HCT116 (cell line): Measurements from ENCODE around the gene SPDL1. TPM values are rescaled to one million over a fixed set of nuclear protein-coding genes. Genes with fewer than 3 reads are reported as not detected.
A peak's percentile ranks its signal among the peaks of the same experiment; 100 is the strongest.

Experiments
- ATAC-seq: fragments of 200-7000 bp; cut with Tn5 transposase; 2 replicates; pipeline ENCODE4 v1.9.1; 2020; ENCODE audit warnings: mild to moderate bottlenecking, moderate library complexity
- BruUV-seq: library from RNA; stranded (reverse); fragments of 400-500 nt; replicated peaks from 2 replicates; lab custom pipeline; 2021; lab: Mats Ljungman, UMichigan
- CTCF ChIA-PET: fragments of 300-600 bp; sonication (Branson Sonifier 250); formaldehyde crosslinking; loops from one replicate; lab custom pipeline; 2021; ENCODE audit warnings: antibody characterized with exemption; lab: Charles Lee
- POLR2A ChIA-PET: fragments of 300-600, 350-600 bp; sonication (Branson Sonifier 250); formaldehyde crosslinking; loops from one replicate; lab custom pipeline; 2021; ENCODE audit warnings: antibody characterized with exemption; lab: Charles Lee
- RAD21 ChIA-PET, 2 experiments: fragments of 300-600 bp; sonication (Branson Sonifier 250); formaldehyde crosslinking; loops; one replicate each; lab custom pipeline; 2023; ENCODE audit warnings: low total read pairs in 2 of 2; ENCODE audit not compliant: uncharacterized antibody in 2 of 2, unreplicated experiment in 2 of 2, low non-redundant PET in 1 of 2; lab: Charles Lee
- DNase-seq: peaks from one replicate; pipeline ENCODE4 v3.0.0-alpha.2; 2010; ENCODE audit warnings: low read depth, low spot score
- H2AFZ ChIP-seq: fragments of 200-600 bp; shearing (Covaris generic), sonication (generic); 2 replicates; pipeline ENCODE4 v1.6.1; 2017; ENCODE audit warnings: low read depth, mixed run types, mixed read lengths, antibody characterized with exemption, low read length; ENCODE audit not compliant: poor library complexity, severe bottlenecking
- H3K27ac ChIP-seq: 2 replicates; pipeline ENCODE4 v1.5.1; 2012; ENCODE audit warnings: low read depth, low read length
- H3K27me3 ChIP-seq: fragments of 200-600 bp; sonication (generic); 2 replicates; pipeline ENCODE4 v1.6.1; 2016; ENCODE audit warnings: mixed run types, low read length, mixed read lengths; ENCODE audit not compliant: insufficient read depth
- H3K36me3 ChIP-seq, 2 experiments: fragments of 200-500 bp in 1 of 2; fragments of 200-600 bp in 1 of 2; sonication (Bioruptor generic) in 1 of 2; sonication (generic) in 1 of 2; 2 replicates each; pipeline versions ENCODE4 v1.5.1 to v1.6.1; 2014 to 2016; ENCODE audit warnings: low read length in 2 of 2, inconsistent platforms in 1 of 2, mixed read lengths in 1 of 2, mixed run types in 1 of 2; ENCODE audit not compliant: insufficient read depth in 2 of 2, control insufficient read depth in 1 of 2
- H3K4me1 ChIP-seq, 2 experiments: fragments of 200-600 bp in 1 of 2; sonication (generic) in 1 of 2; 2 replicates each; pipeline versions ENCODE4 v1.5.1 to v1.6.1; 2012 to 2017; ENCODE audit warnings: low read length in 2 of 2, inconsistent platforms in 1 of 2, mild to moderate bottlenecking in 1 of 2, mixed read lengths in 1 of 2, mixed run types in 1 of 2, moderate library complexity in 1 of 2; ENCODE audit not compliant: insufficient read depth in 2 of 2, control insufficient read depth in 1 of 2
- H3K4me2 ChIP-seq: fragments of 200-600 bp; sonication (generic); 2 replicates; pipeline ENCODE4 v1.6.1; 2017; ENCODE audit warnings: mixed run types, low read length, mixed read lengths
- H3K4me3 ChIP-seq, 2 experiments: fragments of 200-600 bp in 1 of 2; sonication (generic) in 1 of 2; replicated peaks in 1 of 2; 2 replicates each; pipeline ENCODE4 v1.5.1; 2011 to 2016; ENCODE audit warnings: low read length in 2 of 2, control low read depth in 1 of 2, low read depth in 1 of 2, mild to moderate bottlenecking in 1 of 2, mixed read lengths in 1 of 2, mixed run types in 1 of 2
- H3K79me2 ChIP-seq: fragments of 200-600 bp; sonication (generic); 2 replicates; pipeline ENCODE4 v1.6.1; 2017; ENCODE audit warnings: mild to moderate bottlenecking, mixed run types, low read length, moderate library complexity, mixed read lengths; ENCODE audit not compliant: insufficient read depth
- H3K9ac ChIP-seq: fragments of 200-600 bp; sonication (generic); 2 replicates; pipeline ENCODE4 v1.6.1; 2016; ENCODE audit warnings: low read length, mixed read lengths
- H3K9me2 ChIP-seq: fragments of 200-600 bp; sonication (generic), shearing (Covaris generic); 2 replicates; pipeline ENCODE4 v1.6.1; 2017; ENCODE audit warnings: mixed run types, mild to moderate bottlenecking, moderate library complexity; ENCODE audit not compliant: insufficient read depth
- H3K9me3 ChIP-seq, 2 experiments: fragments of 200-500 bp in 1 of 2; fragments of 200-600 bp in 1 of 2; sonication (Bioruptor generic) in 1 of 2; sonication (generic) in 1 of 2; 2 replicates each; pipeline ENCODE4 v1.6.1; 2014 to 2017; ENCODE audit warnings: low read length in 2 of 2, mixed read lengths in 2 of 2, inconsistent platforms in 1 of 2, low read depth in 1 of 2, mild to moderate bottlenecking in 1 of 2, mixed run types in 1 of 2, moderate library complexity in 1 of 2; ENCODE audit not compliant: control insufficient read depth in 1 of 2, insufficient read depth in 1 of 2
- H4K20me1 ChIP-seq: fragments of 200-600 bp; sonication (generic), shearing (Covaris generic); 2 replicates; pipeline ENCODE4 v1.6.1; 2017; ENCODE audit warnings: mixed run types, mild to moderate bottlenecking, moderate library complexity; ENCODE audit not compliant: insufficient read depth
- CTCF ChIP-seq, 3 experiments: fragments of 200-600 bp in 1 of 3; sonication (generic) in 1 of 3; IDR thresholded peaks in 2 of 3; conservative IDR thresholded peaks in 1 of 3; 2 replicates each; pipeline ENCODE4 v1.5.1; 2012 to 2017; ENCODE audit warnings: low read depth in 2 of 3, low read length in 2 of 3, antibody characterized with exemption in 1 of 3, borderline replicate concordance in 1 of 3, control low read depth in 1 of 3, mild to moderate bottlenecking in 1 of 3, mixed read lengths in 1 of 3, mixed run types in 1 of 3, moderate library complexity in 1 of 3; ENCODE audit not compliant: insufficient read depth in 1 of 3
- EGR1 ChIP-seq: IDR thresholded peaks from 2 replicates; pipeline ENCODE4 v1.6.1; 2012; ENCODE audit warnings: low read depth
- ELF1 ChIP-seq: IDR thresholded peaks from 2 replicates; pipeline ENCODE4 v1.6.1; 2012; ENCODE audit warnings: low read depth, borderline replicate concordance
- POLR2AphosphoS5 ChIP-seq: IDR thresholded peaks from 2 replicates; pipeline ENCODE4 v1.6.1; 2011; ENCODE audit warnings: mild to moderate bottlenecking, low read depth, low read length, moderate library complexity
- RAD21 ChIP-seq: IDR thresholded peaks from 2 replicates; pipeline ENCODE4 v1.6.1; 2012; ENCODE audit warnings: low read depth, mild to moderate bottlenecking
- YY1 ChIP-seq: IDR thresholded peaks from 2 replicates; pipeline ENCODE4 v1.6.1; 2011; ENCODE audit warnings: low read length, low read depth, moderate library complexity, mild to moderate bottlenecking; ENCODE audit not compliant: insufficient replicate concordance; ENCODE audit errors: extremely low read depth
- ZFX ChIP-seq: fragments of 450-650 bp; IDR thresholded peaks from 2 replicates; pipeline ENCODE4 v1.6.1; 2017
- intact Hi-C: fragments of 100-400 bp; cut with micrococcal nuclease; formaldehyde crosslinking; loops from 2 replicates; pipeline ENCODE4 v1.10.0; 2022
- total RNA-seq: library from RNA; stranded (reverse); gene quantifications from one replicate; pipeline ENCODE4 v1.2.1, GENCODE V29; 2021; ENCODE audit not compliant: unreplicated experiment

Gene SPDL1
- total RNA-seq, 1 experiment from 2014 or later, result 28.5 TPM

- no peaks in the 10 kb centered on the region for H3K36me3 ChIP-seq
- peaks cover 25% of the 10 kb centered on the region for H3K27me3 ChIP-seq
- H3K4me1 ChIP-seq, result peaks cover 0 to 16% of the 10 kb centered on the region in 2 experiments; a peak in 1 of 4 replicates
- intact Hi-C loops, result loop anchor here (1.0 to 5.0 kb wide), 3 partner anchors 315 to 1314 kb away; no protein-coding TSS in a partner anchor
- ChIA-PET CTCF (interaction anchor here (1.0 kb wide), 1 partner anchor 594 kb away, joined by 4 read pairs; no protein-coding TSS in a partner anchor), POLR2A (no interaction called here)
- no TSS peak for BruUV-seq
- no peaks in the 10 kb centered on the region for H3K9me2 ChIP-seq
- no peaks in the 10 kb centered on the region for H3K9me3 ChIP-seq
- H4K20me1 ChIP-seq, result no peaks in the 10 kb centered on the region; the same call in 1 of the 2 replicates
- H3K27ac ChIP-seq, result no peak overlapping the region
- H3K4me3 ChIP-seq, result no peak overlapping the region
- TF ChIP-seq RAD21 (peak; percentile 65), ELF1 (no peak), ZFX (no peak), CTCF (IDR thresholded peaks at IDR 0.05 in 2 of 3, conservative IDR thresholded peaks at IDR 0.05 in 1 of 3; ENCODE audit: borderline replicate concordance in 1 of 3, insufficient read depth in 1 of 3, low read depth in 2 of 3, low read length in 2 of 3) (peak; percentile 42 to 77 (median 66); a peak in 5 of 6 replicates)
- TF ChIP-seq, all 23 proteins: peak for 2
- peak; percentile 52 for ATAC-seq
- Histone ChIP-seq H3K4me2 (no peak overlapping the region), H3K79me2 (peaks cover 31% of the 10 kb centered on the region), H2AFZ (no peak overlapping the region), H3K9ac (no peak overlapping the region)
- DNase-seq, result peak; percentile 44
- RAD21 ChIA-PET, result no interaction called here
These were observed 1.9 kb upstream of the SPDL1 start for GRCh38 chr5:169581580-169582227.

- peak overlapping the region; percentile 84 to 86 for H3K4me3 ChIP-seq
- peak overlapping the region; percentile 90 for H2AFZ ChIP-seq
- BruUV-seq, result TSS peak; percentile 94
- ChIA-PET POLR2A (interaction anchor here (1.0 to 1.4 kb wide), 4 partner anchors 10 to 1003 kb away, joined by 3 to 6 read pairs (median 4); partner anchors contain the start of gene INSYN2B), RAD21 (interaction anchor here in 1 of 2 experiments (0.7 kb wide), 1 partner anchor 999 kb away, joined by 4 read pairs; no protein-coding TSS in a partner anchor), CTCF (interaction anchor here (1.1 kb wide), 1 partner anchor 596 kb away, joined by 8 read pairs; no protein-coding TSS in a partner anchor)
- H3K36me3 ChIP-seq, result no peaks in the 10 kb centered on the region
- no peak overlapping the region for H3K27ac ChIP-seq
- H3K9me2 ChIP-seq, result no peaks in the 10 kb centered on the region
- H3K9ac ChIP-seq, result peak overlapping the region; percentile 90
- H3K79me2 ChIP-seq, result peaks cover 44% of the 10 kb centered on the region
- H3K4me1 ChIP-seq, result peaks cover 0 to 16% of the 10 kb centered on the region in 2 experiments; a peak in 1 of 4 replicates
- DNase-seq (no peak), ATAC-seq (peak; percentile 31)
- no peaks in the 10 kb centered on the region for H3K9me3 ChIP-seq
- peaks cover 11% of the 10 kb centered on the region for H3K27me3 ChIP-seq
- TF ChIP-seq POLR2AphosphoS5 (no peak), YY1 (no peak), EGR1 (peak; percentile 3; the same call in 1 of the 2 replicates)
- H4K20me1 ChIP-seq, result no peaks in the 10 kb centered on the region; the same call in 1 of the 2 replicates
- H3K4me2 ChIP-seq, result peak overlapping the region; percentile 91
- intact Hi-C loops, result loop anchor here (2.0 to 5.0 kb wide), 2 partner anchors 596 to 1316 kb away; no protein-coding TSS in a partner anchor
These were observed 511 bp upstream of the SPDL1 start for GRCh38 chr5:169583101-169583423.
